Progenitor cell of endocrine pancreas (in vitro differentiated cells): Measurements from ENCODE around the gene USP2. TPM values are rescaled to one million over a fixed set of nuclear protein-coding genes. Genes with fewer than 3 reads are reported as not detected.

ENCODE experiments used
- DNase-seq: peaks from one replicate; pipeline ENCODE4 v3.0.0; 2021; ENCODE audit warnings: low spot score; ENCODE audit not compliant: unreplicated experiment
- H3K27ac Mint-ChIP-seq: 2 replicates; pipeline ENCODE4 v1.8.0; 2021; ENCODE audit warnings: mild to moderate bottlenecking, moderate library complexity, mixed read lengths
- H3K27me3 Mint-ChIP-seq: 2 replicates; pipeline ENCODE4 v1.8.0; 2021; ENCODE audit warnings: mixed read lengths
- H3K36me3 Mint-ChIP-seq: 2 replicates; pipeline ENCODE4 v1.8.0; 2022; ENCODE audit warnings: mixed read lengths; ENCODE audit not compliant: insufficient read depth
- H3K4me1 Mint-ChIP-seq: 2 replicates; pipeline ENCODE4 v1.8.0; 2021; ENCODE audit warnings: low read depth, mixed read lengths
- H3K4me3 Mint-ChIP-seq: 2 replicates; pipeline ENCODE4 v1.8.0; 2021; ENCODE audit warnings: low read depth, mild to moderate bottlenecking, moderate library complexity, mixed read lengths
- H3K9me3 Mint-ChIP-seq: 2 replicates; pipeline ENCODE4 v1.8.0; 2021; ENCODE audit warnings: low read depth, mixed read lengths
- CTCF ChIP-seq: fragments of 200-600 bp; sonication (generic); IDR thresholded peaks from one replicate; pipeline ENCODE4 v1.5.0; 2021; ENCODE audit warnings: antibody characterized with exemption, mild to moderate bottlenecking; ENCODE audit not compliant: unreplicated experiment
- total RNA-seq: library from RNA; stranded (reverse); gene quantifications from 2 replicates; pipeline ENCODE4 v1.2.1, GENCODE V29; 2021

USP2 gene
- total RNA-seq, 1 donor from 2014 or later = 5.1 TPM

- H3K4me1 Mint-ChIP-seq = peaks cover 9% of the 10 kb centered on the region
- TF ChIP-seq CTCF = peak; percentile 95
- no peak overlapping the region for H3K27ac Mint-ChIP-seq
- peak; percentile 66 for DNase-seq
- H3K9me3 Mint-ChIP-seq = no peaks in the 10 kb centered on the region
- peaks cover 3% of the 10 kb centered on the region for H3K36me3 Mint-ChIP-seq
- H3K27me3 Mint-ChIP-seq = peaks cover 51% of the 10 kb centered on the region
- peak overlapping the region; percentile 50 for H3K4me3 Mint-ChIP-seq
Observed at GRCh38 chr11:119339589-119340334, 41.7 kb downstream of the USP2 start.

- no peaks in the 10 kb centered on the region for H3K9me3 Mint-ChIP-seq
- no peak for TF ChIP-seq CTCF
- peaks cover 3% of the 10 kb centered on the region for H3K36me3 Mint-ChIP-seq
- H3K4me3 Mint-ChIP-seq = peak overlapping the region; percentile 50
- DNase-seq = no peak
- H3K27ac Mint-ChIP-seq = no peak overlapping the region
- H3K27me3 Mint-ChIP-seq = peaks cover 44% of the 10 kb centered on the region
- H3K4me1 Mint-ChIP-seq = peaks cover 9% of the 10 kb centered on the region
Observed at GRCh38 chr11:119338965-119339588, 42.4 kb downstream of the USP2 start.

- H3K4me1 Mint-ChIP-seq = peaks cover 9% of the 10 kb centered on the region
Observed at GRCh38 chr11:119338318-119338890, 43.1 kb downstream of the USP2 start.

GRCh38 chr11:119337581-119338317, 43.7 kb downstream of the USP2 start:
- Mint-ChIP-seq H3K4me1 (peaks cover 9% of the 10 kb centered on the region), H3K27ac (no peak overlapping the region), H3K27me3 (peaks cover 31% of the 10 kb centered on the region), H3K4me3 (no peak overlapping the region), H3K36me3 (peaks cover 3% of the 10 kb centered on the region), H3K9me3 (no peaks in the 10 kb centered on the region)
- no peak for TF ChIP-seq CTCF
- no peak for DNase-seq

More at GRCh38 chr11:119338318-119338890, 43.1 kb downstream of the USP2 start:
- peak overlapping the region; percentile 41 for H3K4me3 Mint-ChIP-seq
- no peaks in the 10 kb centered on the region for H3K9me3 Mint-ChIP-seq
- peaks cover 38% of the 10 kb centered on the region for H3K27me3 Mint-ChIP-seq
- H3K36me3 Mint-ChIP-seq = peaks cover 3% of the 10 kb centered on the region
- no peak overlapping the region for H3K27ac Mint-ChIP-seq
- DNase-seq = peak; percentile 61
- peak; percentile 70 for TF ChIP-seq CTCF
